NCI-H2196 (cell line): ENCODE results near the gene TNS2.
"Not testable (repeated sequence)": the region's sequence is repeated elsewhere in the genome, so short reads cannot be mapped to it uniquely, and the experiment has no call there.

Source experiments
- DNase-seq: peaks from one replicate; lab custom pipeline; 2025; ENCODE audit not compliant: unreplicated experiment; lab: John Stamatoyannopoulos, UW

Gene TNS2

DNA sequence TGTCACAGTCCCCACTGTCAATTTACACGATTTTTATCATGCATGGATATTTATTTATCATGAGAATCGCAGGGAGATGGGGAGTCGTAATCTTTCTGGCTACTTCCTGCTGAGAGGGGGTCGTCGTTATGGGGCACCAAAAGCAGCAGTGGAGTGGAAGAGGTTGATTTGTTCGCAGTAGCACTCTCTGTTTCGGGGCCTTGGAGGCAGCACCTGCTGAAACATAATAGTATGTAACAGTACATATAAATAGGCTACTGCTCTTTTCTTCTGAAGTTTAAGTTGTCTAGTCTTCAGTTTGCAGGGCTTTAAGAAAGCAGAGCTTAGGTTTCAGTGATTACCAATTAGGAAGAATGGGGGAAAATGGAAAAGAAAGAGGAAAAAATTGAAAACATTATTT is 57.3 kb downstream of the TNS2 start:
- no peak for DNase-seq

DNA sequence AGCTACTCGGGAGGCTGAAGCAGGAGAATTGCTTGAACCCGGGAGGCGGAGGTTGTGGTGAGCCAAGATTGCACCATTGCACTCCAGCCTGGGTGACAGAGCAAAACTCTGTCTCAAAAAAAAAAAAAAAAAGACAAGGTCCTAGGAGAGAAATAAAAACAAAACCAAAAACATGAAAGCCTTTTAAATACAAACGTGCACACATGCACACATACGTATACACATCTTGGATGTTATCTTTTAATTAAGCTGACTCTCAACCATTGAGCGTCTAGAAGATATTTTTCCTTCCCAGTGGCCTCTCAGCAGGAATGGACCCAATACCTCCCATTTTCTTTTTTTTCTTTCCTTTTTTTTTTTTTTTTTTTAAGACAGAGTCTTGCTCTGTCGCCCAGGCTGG is 62.6 kb downstream of the TNS2 start:
- DNase-seq = not testable (repeated sequence)

DNA sequence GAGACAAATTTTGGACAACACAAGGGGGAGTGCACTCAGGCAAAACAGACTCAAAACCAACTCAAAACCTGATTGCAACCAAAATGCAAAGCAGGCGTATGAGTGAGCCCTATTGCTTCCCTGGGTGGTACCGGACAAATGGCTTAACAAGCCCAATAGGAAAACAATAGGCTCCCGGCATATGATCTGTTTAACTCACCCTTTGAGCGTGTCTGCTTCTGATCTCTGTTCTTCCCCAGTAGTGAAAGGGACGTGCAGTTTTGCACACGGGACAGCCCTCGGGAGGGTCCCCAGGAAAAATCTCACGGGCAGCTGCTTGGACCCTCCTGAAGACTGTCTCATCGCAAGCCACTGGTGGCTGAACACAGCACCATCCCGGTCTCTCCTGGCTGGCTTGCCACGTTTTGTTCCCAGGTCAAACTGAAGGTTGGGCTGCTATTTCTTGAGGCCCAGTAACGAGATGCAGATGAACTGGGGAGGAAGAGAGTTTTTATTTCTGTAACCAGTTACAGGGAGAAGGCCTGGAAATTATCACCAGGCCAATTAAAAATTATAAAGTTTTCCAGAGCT is 63.4 kb downstream of the TNS2 start:
- DNase-seq = no peak

DNA sequence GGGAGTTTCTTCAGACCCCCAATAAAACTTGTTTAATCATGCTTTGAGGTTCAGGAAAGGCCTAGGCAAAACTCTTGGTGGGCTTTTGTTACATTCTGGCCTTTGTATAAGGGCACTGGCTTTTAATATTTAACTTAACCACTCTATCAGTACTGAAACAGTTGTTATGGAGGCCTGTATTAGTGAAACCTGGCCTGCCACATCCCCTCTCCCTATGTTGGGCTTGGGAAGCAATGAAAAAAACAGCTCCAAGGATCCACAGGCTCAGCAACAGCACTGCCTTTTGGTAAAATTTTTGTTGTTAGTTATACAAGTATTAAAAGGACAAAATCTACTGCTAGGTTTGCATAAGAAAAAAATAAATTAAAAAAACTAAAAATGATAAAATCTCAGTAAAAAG is 64.1 kb downstream of the TNS2 start:
- DNase-seq = no peak
